GM23248 (cell line): ENCODE results near the gene CBFA2T2. TPM values are rescaled to one million over a fixed set of nuclear protein-coding genes. Genes with fewer than 3 reads are reported as not detected.
"Not testable (repeated sequence)": the region's sequence is repeated elsewhere in the genome, so short reads cannot be mapped to it uniquely, and the experiment has no call there.

Source experiments
- DNase-seq: peaks from one replicate; pipeline ENCODE4 v3.0.0-alpha.2; 2015
- H2AFZ ChIP-seq: fragments of 200-600 bp; sonication (generic); 2 replicates; pipeline ENCODE4 v1.6.1; 2016; ENCODE audit warnings: antibody characterized with exemption
- H3F3A ChIP-seq: fragments of 200-600 bp; sonication (generic); 2 replicates; pipeline ENCODE4 v1.6.1; 2016; ENCODE audit warnings: mild to moderate bottlenecking, antibody characterized with exemption, mixed run types; ENCODE audit not compliant: insufficient read depth
- H3K27ac ChIP-seq: fragments of 200-600 bp; sonication (generic); 2 replicates; pipeline ENCODE4 v1.5.1; 2016; ENCODE audit warnings: mild to moderate bottlenecking
- H3K27me3 ChIP-seq: fragments of 200-600 bp; sonication (generic); replicated peaks from 2 replicates; pipeline ENCODE4 v1.6.1; 2016; ENCODE audit warnings: mild to moderate bottlenecking; ENCODE audit not compliant: insufficient read depth
- H3K36me3 ChIP-seq: fragments of 200-600 bp; sonication (generic); 2 replicates; pipeline ENCODE4 v1.6.1; 2016; ENCODE audit warnings: low read depth, mild to moderate bottlenecking
- H3K4me1 ChIP-seq: fragments of 200-600 bp; sonication (generic); 2 replicates; pipeline ENCODE4 v1.6.1; 2016; ENCODE audit warnings: mild to moderate bottlenecking; ENCODE audit not compliant: insufficient read depth
- H3K4me2 ChIP-seq: fragments of 200-600 bp; sonication (generic); one replicate; pipeline ENCODE4 v1.6.1; 2016; ENCODE audit warnings: mild to moderate bottlenecking; ENCODE audit not compliant: unreplicated experiment
- H3K4me3 ChIP-seq: fragments of 200-600 bp; sonication (generic); 2 replicates; pipeline ENCODE4 v1.5.1; 2016; ENCODE audit warnings: mild to moderate bottlenecking
- H3K79me2 ChIP-seq: fragments of 200-600 bp; sonication (generic); 2 replicates; pipeline ENCODE4 v1.6.1; 2016; ENCODE audit warnings: mild to moderate bottlenecking; ENCODE audit not compliant: insufficient read depth
- H3K9ac ChIP-seq: fragments of 200-600 bp; sonication (generic); 2 replicates; pipeline ENCODE4 v1.6.1; 2016; ENCODE audit warnings: mild to moderate bottlenecking
- H3K9me2 ChIP-seq: fragments of 200-600 bp; sonication (generic); 2 replicates; pipeline ENCODE4 v1.6.1; 2016; ENCODE audit warnings: mixed run types, mild to moderate bottlenecking, moderate library complexity; ENCODE audit not compliant: insufficient read depth
- H3K9me3 ChIP-seq: fragments of 200-600 bp; sonication (generic); one replicate; pipeline ENCODE4 v1.6.1; 2017; ENCODE audit warnings: low read depth
- H4K20me1 ChIP-seq: fragments of 200-600 bp; sonication (generic); 2 replicates; pipeline ENCODE4 v1.6.0; 2016; ENCODE audit not compliant: insufficient read depth
- EZH2 ChIP-seq: fragments of 200-600 bp; sonication (generic); IDR thresholded peaks from 2 replicates; pipeline ENCODE4 v1.6.1; 2018; ENCODE audit warnings: antibody characterized with exemption, mild to moderate bottlenecking; ENCODE audit not compliant: insufficient read depth, poor library complexity, severe bottlenecking
- EZH2phosphoT487 ChIP-seq: fragments of 200-600 bp; sonication (generic); IDR thresholded peaks from 2 replicates; pipeline ENCODE4 v1.6.1; 2018; ENCODE audit warnings: antibody characterized with exemption, moderate library complexity, mild to moderate bottlenecking, low read depth; ENCODE audit not compliant: insufficient read depth
- WGBS, 2 experiments: methylation state at CpG; one replicate each; pipeline ENCODE4 v1.1.6; 2015 to 2017; ENCODE audit warnings: low lambda C conversion rate in 2 of 2, low coverage in 1 of 2; ENCODE audit errors: missing lambda C conversion rate in 2 of 2; 5-methylcytosine and 5-hydroxymethylcytosine counted together
- in situ Hi-C: fragments of 300-500 bp; cut with MboI; formaldehyde crosslinking; loops from 2 replicates; pipeline ENCODE4 v1.15.0; 2020
- polyA plus RNA-seq: library from polyadenylated mRNA; unstranded; fragments of >200 nt; fragmentation: Nextera tagmentation; extraction: Ambion mirVana; gene quantifications from 2 replicates; pipeline ENCODE4 v1.2.1, GENCODE V29; 2016
- total RNA-seq: library from RNA; depleted of rRNA; stranded (reverse); fragments of >200 nt; shearing (Covaris generic); gene quantifications from 2 replicates; pipeline ENCODE4 v1.2.3, GENCODE V29; 2014

Gene CBFA2T2
- total and polyA plus RNA-seq, 2 experiments from 2014 or later, result 5.3 to 8.7 TPM

DNA sequence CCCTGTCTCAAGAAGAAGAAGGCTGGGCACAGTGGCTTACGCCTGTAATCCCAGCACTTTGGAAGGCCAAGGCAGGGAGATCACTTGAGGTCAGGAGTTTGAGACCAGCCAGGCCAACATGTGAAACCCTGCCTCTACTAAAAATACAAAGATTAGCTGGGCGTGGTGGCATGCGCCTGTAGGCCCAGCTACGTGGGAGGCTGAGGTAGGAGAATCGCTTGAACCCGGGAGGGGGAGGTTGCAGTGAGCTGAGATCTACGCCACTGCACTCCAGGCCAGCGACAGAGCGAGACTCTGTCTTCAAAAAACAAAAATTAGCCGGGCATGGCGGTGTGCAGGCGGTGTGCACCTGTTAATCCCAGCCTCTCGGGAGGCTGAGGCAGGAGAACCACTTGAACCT lies 22.0 kb downstream of the CBFA2T2 start:
- DNase-seq, H3K4me3 ChIP-seq, H3K9ac ChIP-seq, H3K4me1 ChIP-seq, H3K27me3 ChIP-seq, H2AFZ ChIP-seq, H3K27ac ChIP-seq, H3K9me3 ChIP-seq, H3K9me2 ChIP-seq, in situ Hi-C loops, H3F3A ChIP-seq, H3K4me2 ChIP-seq, H3K36me3 ChIP-seq: not testable (repeated sequence)
- WGBS, 2 experiments, result 96 to 98% methylated on average over 13 of the region's 13 CpGs
- H3K79me2 ChIP-seq, result peaks cover 94% of the 10 kb centered on the region
- peaks cover 13% of the 10 kb centered on the region for H4K20me1 ChIP-seq

DNA sequence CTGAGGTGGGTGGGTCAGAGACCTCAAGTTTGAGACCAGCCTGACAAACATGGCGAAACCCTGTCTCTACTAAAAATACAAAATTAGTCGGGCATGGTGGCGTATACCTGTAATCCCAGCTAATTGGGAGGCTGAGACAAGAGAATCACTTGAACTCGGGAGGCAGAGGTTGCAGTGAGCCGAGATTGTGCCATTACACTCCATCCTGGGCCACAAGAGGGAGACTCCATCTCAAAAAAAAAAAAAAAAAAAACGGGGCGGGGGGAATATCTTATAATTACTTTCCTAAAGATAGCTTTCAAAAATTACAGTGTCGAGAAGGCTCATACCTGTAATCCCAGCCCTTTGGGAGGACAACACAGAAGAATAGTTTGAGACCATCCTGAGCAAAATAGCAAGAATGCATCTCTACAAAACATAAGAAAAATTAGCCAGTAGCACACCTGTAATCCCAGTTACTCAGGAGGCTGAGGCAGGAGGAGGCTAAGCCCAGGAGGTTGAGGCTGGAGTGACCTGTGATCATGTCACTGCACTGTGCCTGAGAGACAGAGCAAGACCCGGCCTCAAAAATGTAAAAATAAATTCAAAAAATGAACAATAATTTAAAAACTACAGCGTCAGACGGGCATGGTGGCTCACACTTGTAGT lies 25.8 kb downstream of the CBFA2T2 start:
- Histone ChIP-seq H2AFZ (no peak overlapping the region), H3K9me2 (no peaks in the 10 kb centered on the region), H3K27me3 (no peaks in the 10 kb centered on the region), H3K9me3 (no peaks in the 10 kb centered on the region), H3K9ac (no peak overlapping the region), H3K4me1 (peaks cover 14% of the 10 kb centered on the region), H3K36me3 (no peaks in the 10 kb centered on the region), H3K79me2 (peaks cover 81% of the 10 kb centered on the region), H4K20me1 (peaks cover 13% of the 10 kb centered on the region), H3K4me2 (no peak overlapping the region), H3K27ac (no peak overlapping the region), H3F3A (peaks cover 11% of the 10 kb centered on the region), H3K4me3 (no peak overlapping the region)
- TF ChIP-seq EZH2 (no peak), EZH2phosphoT487 (no peak)
- no peak for DNase-seq
- in situ Hi-C loops, result no loop called here
- WGBS, 2 experiments, result 87 to 89% methylated on average over 10 to 11 of the region's 11 CpGs

DNA sequence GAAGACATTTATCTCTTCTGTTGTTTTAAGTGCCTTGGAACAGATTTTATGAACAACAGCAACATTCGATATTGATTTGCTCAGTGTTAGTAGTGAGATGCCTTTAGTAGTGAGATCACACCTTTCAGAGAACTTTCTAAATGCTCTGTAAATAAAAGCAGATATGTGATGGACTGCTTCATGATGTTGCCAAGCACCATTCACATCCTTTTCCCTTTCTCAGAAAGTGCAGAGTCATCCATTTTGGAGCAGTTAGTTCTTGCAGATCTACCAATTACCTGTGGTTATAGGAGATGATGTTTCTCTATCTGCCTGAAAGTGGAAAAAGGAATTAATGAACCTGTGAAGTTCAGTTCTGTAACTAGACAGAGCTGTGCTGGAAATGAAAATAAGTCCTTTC lies 27.0 kb downstream of the CBFA2T2 start:
- Histone ChIP-seq H3K36me3 (no peaks in the 10 kb centered on the region), H4K20me1 (peaks cover 7% of the 10 kb centered on the region), H3K27me3 (no peaks in the 10 kb centered on the region), H3K9me3 (no peaks in the 10 kb centered on the region), H3K9ac (no peak overlapping the region), H3K79me2 (peaks cover 81% of the 10 kb centered on the region), H3K4me3 (no peak overlapping the region), H3K27ac (no peak overlapping the region), H3K4me1 (peaks cover 14% of the 10 kb centered on the region), H3K9me2 (no peaks in the 10 kb centered on the region), H3K4me2 (no peak overlapping the region), H3F3A (peaks cover 11% of the 10 kb centered on the region), H2AFZ (no peak overlapping the region)
- TF ChIP-seq EZH2, result no peak
- TF ChIP-seq EZH2phosphoT487, result no peak
- in situ Hi-C loops, result no loop called here
- no peak for DNase-seq
- 7 to 18% methylated on average over 1 of the region's 1 CpG for WGBS, 2 experiments

DNA sequence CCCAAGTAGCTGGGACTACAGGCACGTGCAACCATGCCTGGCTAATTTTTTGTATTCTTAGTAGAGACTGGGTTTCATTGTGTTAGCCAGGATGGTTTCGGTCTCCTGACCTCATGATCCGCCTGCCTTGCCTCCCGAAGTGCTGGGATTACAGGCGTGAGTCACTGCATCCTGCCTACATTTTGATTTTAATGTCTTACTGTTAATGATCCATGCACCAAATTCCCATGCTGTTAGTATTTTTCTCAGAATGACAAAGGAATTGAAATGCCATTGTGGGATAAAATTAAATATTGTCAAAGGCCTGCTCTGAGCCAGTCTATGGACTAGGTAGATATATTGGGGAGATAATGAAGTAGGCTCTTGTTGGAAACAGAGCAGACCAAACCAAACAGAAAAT lies 28.2 kb downstream of the CBFA2T2 start:
- H3K27ac ChIP-seq, result peak overlapping the region; percentile 47
- TF ChIP-seq EZH2 (no peak), EZH2phosphoT487 (no peak)
- peak; percentile 76 for DNase-seq
- H3K9me2 ChIP-seq, result no peaks in the 10 kb centered on the region
- peak overlapping the region; percentile 20; the same call in 1 of the 2 replicates for H3K4me3 ChIP-seq
- H4K20me1 ChIP-seq, result no peaks in the 10 kb centered on the region
- H3K4me1 ChIP-seq, result peaks cover 14% of the 10 kb centered on the region
- H3K4me2 ChIP-seq, result peak overlapping the region; percentile 26
- H3F3A ChIP-seq, result peaks cover 11% of the 10 kb centered on the region
- no peaks in the 10 kb centered on the region for H3K9me3 ChIP-seq
- no peak overlapping the region for H2AFZ ChIP-seq
- peak overlapping the region; percentile 49 for H3K9ac ChIP-seq
- H3K36me3 ChIP-seq, result no peaks in the 10 kb centered on the region
- in situ Hi-C loops, result no loop called here
- 33 to 40% methylated on average over 5 of the region's 5 CpGs for WGBS, 2 experiments
- H3K79me2 ChIP-seq, result peaks cover 79% of the 10 kb centered on the region
- H3K27me3 ChIP-seq, result no peaks in the 10 kb centered on the region

DNA sequence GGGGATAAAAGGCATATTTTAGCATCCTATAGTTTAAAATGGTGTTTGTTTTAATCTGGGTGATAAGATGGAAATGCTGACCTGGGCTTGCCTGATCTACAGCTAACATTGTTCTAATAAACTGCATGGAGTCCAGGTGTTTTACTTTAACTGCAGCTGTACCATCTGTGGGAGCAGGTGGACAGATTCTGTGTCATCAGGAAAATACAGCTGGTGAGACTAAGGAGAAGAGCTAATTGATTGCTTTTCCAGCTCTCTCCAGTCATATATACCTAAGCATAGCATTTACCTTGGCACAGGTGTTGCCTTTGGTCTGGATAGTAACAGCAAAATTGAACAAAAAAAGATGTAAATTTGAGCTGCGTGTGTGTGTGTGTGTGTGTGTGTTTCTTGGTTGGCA lies 31.6 kb downstream of the CBFA2T2 start:
- Histone ChIP-seq H4K20me1 (no peaks in the 10 kb centered on the region), H3K9ac (no peak overlapping the region), H3K4me3 (no peak overlapping the region), H3K27me3 (no peaks in the 10 kb centered on the region), H3K27ac (no peak overlapping the region), H3F3A (peaks cover 8% of the 10 kb centered on the region), H2AFZ (no peak overlapping the region), H3K9me3 (no peaks in the 10 kb centered on the region), H3K36me3 (no peaks in the 10 kb centered on the region), H3K9me2 (no peaks in the 10 kb centered on the region), H3K4me1 (peaks cover 14% of the 10 kb centered on the region), H3K79me2 (peaks cover 76% of the 10 kb centered on the region), H3K4me2 (no peak overlapping the region)
- WGBS, 2 experiments, result 61 to 67% methylated on average over 1 of the region's 1 CpG
- in situ Hi-C loops, result no loop called here
- no peak for DNase-seq
- TF ChIP-seq EZH2phosphoT487 (no peak), EZH2 (no peak)
